Astrocyte of the spinal cord (primary cell): Measurements from ENCODE around the gene LGR6.

Source experiments
- DNase-seq: peaks from one replicate; pipeline ENCODE4 v3.0.0; 2011; ENCODE audit warnings: low read depth, low spot score
- H3K4me3 ChIP-seq: 2 replicates; pipeline ENCODE4 v1.5.1; 2011; ENCODE audit warnings: low read depth, mild to moderate bottlenecking, low read length, moderate library complexity
- CTCF ChIP-seq: IDR thresholded peaks from 2 replicates; pipeline ENCODE4 v1.5.1; 2012; ENCODE audit warnings: low read depth, mild to moderate bottlenecking, low read length, inconsistent platforms
- in situ Hi-C: cut with HindIII; loops from 2 replicates; pipeline ENCODE4 v1.10.0; 2017; ENCODE audit warnings: low sequenced_read_pairs

LGR6 gene

GRCh38 chr1:202310071-202310725, 116.6 kb downstream of the LGR6 start:
- no peak overlapping the region for H3K4me3 ChIP-seq
- no peak for TF ChIP-seq CTCF
- in situ Hi-C loops: loop anchor here (25.0 kb wide), 1 partner anchor 98 kb away; no protein-coding TSS in a partner anchor
- no peak for DNase-seq

- H3K4me3 ChIP-seq: no peak overlapping the region
- in situ Hi-C loops: loop anchor here (25.0 kb wide), 1 partner anchor 98 kb away; no protein-coding TSS in a partner anchor
- TF ChIP-seq CTCF: no peak
- DNase-seq: no peak
Observed at GRCh38 chr1:202310746-202311145, 117.1 kb downstream of the LGR6 start.

GRCh38 chr1:202311875-202312635, 118.5 kb downstream of the LGR6 start:
- no peak overlapping the region for H3K4me3 ChIP-seq
- DNase-seq: no peak
- TF ChIP-seq CTCF: no peak
- in situ Hi-C loops: loop anchor here (25.0 kb wide), 1 partner anchor 100 kb away; no protein-coding TSS in a partner anchor

- in situ Hi-C loops: loop anchor here (25.0 kb wide), 1 partner anchor 103 kb away; no protein-coding TSS in a partner anchor
- TF ChIP-seq CTCF: peak; percentile 99
- H3K4me3 ChIP-seq: no peak overlapping the region
- peak; percentile 72 for DNase-seq
Observed at GRCh38 chr1:202315576-202316168, 122.1 kb downstream of the LGR6 start.

GRCh38 chr1:202316186-202316585, 122.6 kb downstream of the LGR6 start:
- DNase-seq: no peak
- H3K4me3 ChIP-seq: no peak overlapping the region
- in situ Hi-C loops: loop anchor here (25.0 kb wide), 1 partner anchor 104 kb away; no protein-coding TSS in a partner anchor
- TF ChIP-seq CTCF: no peak
